ENCODE measurements around the gene PHYKPL. TPM values are rescaled to one million over a fixed set of nuclear protein-coding genes. Genes with fewer than 3 reads are reported as not detected.
A peak's percentile ranks its signal among the peaks of the same experiment; 100 is the strongest.
"Not testable (repeated sequence)": the region's sequence is repeated elsewhere in the genome, so short reads cannot be mapped to it uniquely, and the experiment has no call there.

The PHYKPL gene
- total RNA-seq, 1 donor from 2014 or later = 70.2 TPM

GRCh38 chr5:178198706-178199105, 33.9 kb downstream of the PHYKPL start:
- Mint-ChIP-seq H3K27ac (ENCODE audit: unreplicated experiment) (no peak overlapping the region), H3K27me3 (ENCODE audit: unreplicated experiment) (peaks cover 3% of the 10 kb centered on the region), H3K4me3 (ENCODE audit: unreplicated experiment) (no peak overlapping the region), H3K4me1 (ENCODE audit: unreplicated experiment) (peaks cover 24% of the 10 kb centered on the region), H3K9me3 (ENCODE audit: unreplicated experiment) (no peaks in the 10 kb centered on the region), H3K36me3 (ENCODE audit: unreplicated experiment) (no peaks in the 10 kb centered on the region)
- TF ChIP-seq CTCF (IDR thresholded peaks at IDR 0.05) = no peak
- DNase-seq (ENCODE audit: extremely low spot score, unreplicated experiment) = no peak

GRCh38 chr5:178198151-178198550, 34.5 kb downstream of the PHYKPL start:
- H3K27ac Mint-ChIP-seq (ENCODE audit: unreplicated experiment); H3K36me3 Mint-ChIP-seq (ENCODE audit: unreplicated experiment); H3K9me3 Mint-ChIP-seq (ENCODE audit: unreplicated experiment); H3K4me3 Mint-ChIP-seq (ENCODE audit: unreplicated experiment); H3K27me3 Mint-ChIP-seq (ENCODE audit: unreplicated experiment); DNase-seq (ENCODE audit: extremely low spot score, unreplicated experiment): not testable (repeated sequence)
- peaks cover 26% of the 10 kb centered on the region for H3K4me1 Mint-ChIP-seq (ENCODE audit: unreplicated experiment)

GRCh38 chr5:178196986-178197385, 35.6 kb downstream of the PHYKPL start:
- Mint-ChIP-seq H3K27ac (ENCODE audit: unreplicated experiment) (no peak overlapping the region), H3K4me3 (ENCODE audit: unreplicated experiment) (no peak overlapping the region), H3K27me3 (ENCODE audit: unreplicated experiment) (peaks cover 9% of the 10 kb centered on the region), H3K9me3 (ENCODE audit: unreplicated experiment) (peaks cover 3% of the 10 kb centered on the region), H3K4me1 (ENCODE audit: unreplicated experiment) (peaks cover 26% of the 10 kb centered on the region), H3K36me3 (ENCODE audit: unreplicated experiment) (peaks cover 2% of the 10 kb centered on the region)
- DNase-seq (ENCODE audit: extremely low spot score, unreplicated experiment) = no peak
- TF ChIP-seq CTCF (IDR thresholded peaks at IDR 0.05) = peak; percentile 29

- Mint-ChIP-seq H3K4me3 (ENCODE audit: unreplicated experiment) (no peak overlapping the region), H3K27ac (ENCODE audit: unreplicated experiment) (no peak overlapping the region), H3K27me3 (ENCODE audit: unreplicated experiment) (peaks cover 9% of the 10 kb centered on the region), H3K4me1 (ENCODE audit: unreplicated experiment) (peaks cover 26% of the 10 kb centered on the region), H3K36me3 (ENCODE audit: unreplicated experiment) (peaks cover 2% of the 10 kb centered on the region), H3K9me3 (ENCODE audit: unreplicated experiment) (peaks cover 3% of the 10 kb centered on the region)
- no peak for TF ChIP-seq CTCF (IDR thresholded peaks at IDR 0.05)
- DNase-seq (ENCODE audit: extremely low spot score, unreplicated experiment) = no peak
Observed at GRCh38 chr5:178196281-178196812, 36.3 kb downstream of the PHYKPL start.

- H3K9me3 Mint-ChIP-seq (ENCODE audit: unreplicated experiment) = peaks cover 3% of the 10 kb centered on the region
- H3K27me3 Mint-ChIP-seq (ENCODE audit: unreplicated experiment) = peaks cover 11% of the 10 kb centered on the region
- DNase-seq (ENCODE audit: extremely low spot score, unreplicated experiment) = no peak
- no peak for TF ChIP-seq CTCF (IDR thresholded peaks at IDR 0.05)
- H3K36me3 Mint-ChIP-seq (ENCODE audit: unreplicated experiment) = peaks cover 2% of the 10 kb centered on the region
- H3K4me1 Mint-ChIP-seq (ENCODE audit: unreplicated experiment) = peaks cover 13% of the 10 kb centered on the region
- no peak overlapping the region for H3K27ac Mint-ChIP-seq (ENCODE audit: unreplicated experiment)
- H3K4me3 Mint-ChIP-seq (ENCODE audit: unreplicated experiment) = no peak overlapping the region
Observed at GRCh38 chr5:178194026-178194425, 38.6 kb downstream of the PHYKPL start.

All from osteocyte (in vitro differentiated cells).